ENCODE data around the gene TRERF1.

Gene TRERF1

GRCh38 chr6:42176981-42177380 is 274.7 kb downstream of the TRERF1 start:
- DNase-seq = no peak

GRCh38 chr6:42175860-42176259 is 275.9 kb downstream of the TRERF1 start:
- no peak for DNase-seq

Data from midbrain (tissue), 1 donor.